Stomach (tissue), 9 donors: ENCODE results near the gene NPAS2. TPM values are rescaled to one million over a fixed set of nuclear protein-coding genes. Genes with fewer than 3 reads are reported as not detected.
A peak's percentile ranks its signal among the peaks of the same experiment; 100 is the strongest.

Experiments used
- DNase-seq, 2 donors: peaks; one replicate each; pipeline versions ENCODE4 v3.0.0 to v3.0.0-alpha.2; 2013 to 2019
- H3K27ac ChIP-seq, 5 donors: fragments of 200-600 bp in 4 of 5; sonication (generic) in 4 of 5; one replicate each; pipeline ENCODE4 v1.5.1; 2013 to 2019; ENCODE audit warnings: mild to moderate bottlenecking in 1 of 5, moderate library complexity in 1 of 5
- H3K27me3 ChIP-seq, 3 donors: fragments of 200-600 bp; sonication (generic); one replicate each; pipeline ENCODE4 v1.5.1; 2017 to 2019; ENCODE audit warnings: mixed run types in 1 of 3
- H3K36me3 ChIP-seq, 4 donors: fragments of 200-600 bp; sonication (generic); 1 replicate in 3 of 4; 2 replicates in 1 of 4; pipeline ENCODE4 v1.5.1; 2016 to 2019
- H3K4me1 ChIP-seq, 4 donors: fragments of 200-600 bp; sonication (generic); one replicate each; pipeline ENCODE4 v1.5.1; 2016 to 2019
- H3K4me3 ChIP-seq, 4 donors: fragments of 200-600 bp; sonication (generic) in 3 of 4; one replicate each; pipeline ENCODE4 v1.5.1; 2016 to 2019; ENCODE audit warnings: mild to moderate bottlenecking in 1 of 4
- H3K9me3 ChIP-seq, 4 donors: fragments of 200-600 bp; sonication (generic); one replicate each; pipeline ENCODE4 v1.5.1; 2016 to 2019
- CTCF ChIP-seq, 7 experiments: fragments of 450-650 bp in 4 of 7; fragments of 200-600 bp in 3 of 7; sonication (generic) in 3 of 7; IDR thresholded peaks; one replicate each; pipeline ENCODE4 v1.5.1; 2016 to 2019; ENCODE audit warnings: antibody characterized with exemption in 7 of 7, control low read depth in 2 of 7, mild to moderate bottlenecking in 1 of 7
- EP300 ChIP-seq: sonication (generic); formaldehyde crosslinking; IDR thresholded peaks from one replicate; pipeline ENCODE4 v1.6.1; 2017; ENCODE audit warnings: antibody characterized with exemption
- POLR2A ChIP-seq, 4 donors: fragments of 450-650 bp; IDR thresholded peaks; one replicate each; pipeline ENCODE4 v1.6.1; 2016; ENCODE audit warnings: antibody characterized with exemption in 4 of 4, control low read depth in 2 of 4, mild to moderate bottlenecking in 1 of 4, moderate library complexity in 1 of 4
- POLR2AphosphoS5 ChIP-seq, 3 donors: sonication (generic); formaldehyde crosslinking; IDR thresholded peaks; one replicate each; pipeline ENCODE4 v1.6.1; 2016; ENCODE audit warnings: antibody characterized with exemption in 3 of 3
- WGBS, 5 donors: extraction: QIAGEN DNeasy Blood & Tissue Kit in 3 of 5; methylation state at CpG; one replicate each; pipeline versions ENCODE4 v1.1.5 to v1.1.7; 2013 to 2018; 5-methylcytosine and 5-hydroxymethylcytosine counted together
- intact Hi-C: fragments of 100-400 bp; cut with DNase I; formaldehyde crosslinking; loops from one replicate; pipeline ENCODE4 v1.15.1; 2023; ENCODE audit warnings: low total_unique reads
- polyA plus RNA-seq, 3 donors: library from polyadenylated mRNA; stranded (reverse); fragments of 200-250 nt; gene quantifications; one replicate each; pipeline ENCODE4 v1.2.3, GENCODE V29; 2013
- total RNA-seq, 5 donors: library from RNA; depleted of rRNA; stranded (reverse); fragments of >200 nt; gene quantifications; one replicate each; pipeline versions ENCODE4 v1.1.0 to v1.2.3, GENCODE V29; 2014 to 2016
- donor health status: healthy with polysubstance abuse.
- donor health status: Bipolar disorder and iron deficiency.
- donor health status: healthy.

Gene NPAS2
- total and polyA plus RNA-seq, 8 donors: 13.1 to 148 (median 28.0) TPM

GRCh38 chr2:101023327-101024107 is 203.6 kb downstream of the NPAS2 start:
- H3K4me3 ChIP-seq: no peak overlapping the region
- WGBS, 5 donors: 96 to 98% (median 97%) methylated on average over 6 of the region's 6 CpGs
- intact Hi-C loops: no loop called here
- H3K4me1 ChIP-seq: peaks cover 0 to 5% (median 2%) of the 10 kb centered on the region in 4 donors
- H3K27ac ChIP-seq: no peak overlapping the region
- no peak for TF ChIP-seq CTCF (IDR thresholded peaks at IDR 0.05)
- TF ChIP-seq POLR2A (IDR thresholded peaks at IDR 0.05): no peak
- TF ChIP-seq EP300: no peak
- TF ChIP-seq POLR2AphosphoS5 (IDR thresholded peaks at IDR 0.05): no peak
- H3K36me3 ChIP-seq: peaks cover 28 to 93% (median 87%) of the 10 kb centered on the region in 4 donors
- H3K9me3 ChIP-seq: no peaks in the 10 kb centered on the region
- DNase-seq: no peak
- no peaks in the 10 kb centered on the region for H3K27me3 ChIP-seq

GRCh38 chr2:101025561-101025960 is 205.6 kb downstream of the NPAS2 start:
- H3K36me3 ChIP-seq: peaks cover 32 to 89% (median 85%) of the 10 kb centered on the region in 4 donors
- intact Hi-C loops: no loop called here
- TF ChIP-seq POLR2A (IDR thresholded peaks at IDR 0.05) (no peak), POLR2AphosphoS5 (IDR thresholded peaks at IDR 0.05) (no peak), EP300 (no peak), CTCF (IDR thresholded peaks at IDR 0.05) (no peak)
- no peaks in the 10 kb centered on the region for H3K27me3 ChIP-seq
- peaks cover 0 to 7% (median 2%) of the 10 kb centered on the region in 4 donors for H3K4me1 ChIP-seq
- 78 to 92% (median 86%) methylated on average over 6 of the region's 6 CpGs for WGBS, 5 donors
- H3K9me3 ChIP-seq: no peaks in the 10 kb centered on the region
- no peak for DNase-seq
- H3K27ac ChIP-seq: no peak overlapping the region
- H3K4me3 ChIP-seq: no peak overlapping the region

- H3K27me3 ChIP-seq: no peaks in the 10 kb centered on the region
- DNase-seq: no peak
- no peak overlapping the region for H3K4me3 ChIP-seq
- intact Hi-C loops: no loop called here
- H3K9me3 ChIP-seq: no peaks in the 10 kb centered on the region
- peaks cover 0 to 10% (median 2%) of the 10 kb centered on the region in 4 donors for H3K4me1 ChIP-seq
- TF ChIP-seq POLR2A (IDR thresholded peaks at IDR 0.05): no peak
- WGBS, 5 donors: 20 to 51% (median 41%) methylated on average over 9 of the region's 9 CpGs
- H3K36me3 ChIP-seq: peaks cover 31 to 89% (median 85%) of the 10 kb centered on the region in 4 donors
- H3K27ac ChIP-seq: peak overlapping the region in 1 of 5 donors; percentile 7
Measured at GRCh38 chr2:101026253-101026701, 206.3 kb downstream of the NPAS2 start.

- Histone ChIP-seq H3K9me3 (no peaks in the 10 kb centered on the region), H3K27ac (no peak overlapping the region), H3K4me1 (peaks cover 0 to 10% (median 2%) of the 10 kb centered on the region in 4 donors), H3K27me3 (no peaks in the 10 kb centered on the region), H3K4me3 (no peak overlapping the region), H3K36me3 (peaks cover 24 to 88% (median 84%) of the 10 kb centered on the region in 4 donors)
- DNase-seq: no peak
- TF ChIP-seq POLR2AphosphoS5 (IDR thresholded peaks at IDR 0.05) (no peak), CTCF (IDR thresholded peaks at IDR 0.05) (no peak), POLR2A (IDR thresholded peaks at IDR 0.05) (no peak), EP300 (no peak)
- WGBS, 5 donors: 79 to 91% (median 87%) methylated on average over 14 to 15 of the region's 15 CpGs
- intact Hi-C loops: no loop called here
Measured at GRCh38 chr2:101026923-101027469, 207.1 kb downstream of the NPAS2 start.
